Uterus (tissue), 2 donors: ENCODE data around the gene SUFU.

Experiments used
- POLR2A ChIP-seq, 2 donors: fragments of 450-650 bp; IDR thresholded peaks; one replicate each; pipeline ENCODE4 v1.6.1; 2016; ENCODE audit warnings: antibody characterized with exemption in 2 of 2, mild to moderate bottlenecking in 1 of 2, moderate library complexity in 1 of 2
- TF ChIP-seq, protein P1 (sequence below), 4 experiments: fragments of 200-600 bp in 2 of 4; fragments of 450-650 bp in 2 of 4; sonication (generic) in 2 of 4; IDR thresholded peaks; one replicate each; pipeline ENCODE4 v1.5.1; 2016 to 2019; ENCODE audit warnings: antibody characterized with exemption in 4 of 4, mild to moderate bottlenecking in 2 of 4, moderate library complexity in 1 of 4

DNA sequence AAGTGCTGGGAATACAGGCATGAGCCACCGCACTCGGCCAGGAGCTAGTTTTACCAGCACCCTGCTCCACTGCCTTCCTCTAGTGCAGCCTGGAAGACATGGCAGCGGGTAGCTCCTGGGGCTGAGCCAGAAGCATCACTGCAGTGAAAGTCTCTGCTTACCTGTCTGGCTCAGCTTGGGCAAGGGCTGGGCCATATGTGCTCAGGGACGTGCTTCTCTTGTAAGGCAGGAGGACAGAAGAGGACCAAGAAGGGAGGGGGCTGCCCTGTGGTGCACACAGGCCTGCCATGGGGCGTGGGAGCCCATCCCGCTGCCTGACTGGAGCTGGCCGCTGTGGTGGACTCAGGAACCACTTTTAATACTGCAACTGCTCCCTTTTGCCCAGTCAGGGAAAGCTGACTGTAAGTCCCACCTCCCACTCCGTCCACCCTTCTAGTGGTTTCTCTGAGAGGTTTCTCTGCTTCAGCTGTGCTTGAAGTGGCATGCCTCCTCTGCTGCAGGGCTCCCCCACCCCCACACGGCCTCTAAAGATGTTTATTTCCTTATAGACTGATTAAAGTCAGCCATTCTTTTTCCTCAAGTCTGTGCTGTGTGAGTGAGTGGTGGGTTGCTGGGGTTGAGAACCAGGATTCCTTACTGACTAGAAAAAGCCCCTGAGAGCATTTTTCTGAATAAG lies 27.2 kb upstream of the SUFU start:
- TF ChIP-seq, protein P1, sequence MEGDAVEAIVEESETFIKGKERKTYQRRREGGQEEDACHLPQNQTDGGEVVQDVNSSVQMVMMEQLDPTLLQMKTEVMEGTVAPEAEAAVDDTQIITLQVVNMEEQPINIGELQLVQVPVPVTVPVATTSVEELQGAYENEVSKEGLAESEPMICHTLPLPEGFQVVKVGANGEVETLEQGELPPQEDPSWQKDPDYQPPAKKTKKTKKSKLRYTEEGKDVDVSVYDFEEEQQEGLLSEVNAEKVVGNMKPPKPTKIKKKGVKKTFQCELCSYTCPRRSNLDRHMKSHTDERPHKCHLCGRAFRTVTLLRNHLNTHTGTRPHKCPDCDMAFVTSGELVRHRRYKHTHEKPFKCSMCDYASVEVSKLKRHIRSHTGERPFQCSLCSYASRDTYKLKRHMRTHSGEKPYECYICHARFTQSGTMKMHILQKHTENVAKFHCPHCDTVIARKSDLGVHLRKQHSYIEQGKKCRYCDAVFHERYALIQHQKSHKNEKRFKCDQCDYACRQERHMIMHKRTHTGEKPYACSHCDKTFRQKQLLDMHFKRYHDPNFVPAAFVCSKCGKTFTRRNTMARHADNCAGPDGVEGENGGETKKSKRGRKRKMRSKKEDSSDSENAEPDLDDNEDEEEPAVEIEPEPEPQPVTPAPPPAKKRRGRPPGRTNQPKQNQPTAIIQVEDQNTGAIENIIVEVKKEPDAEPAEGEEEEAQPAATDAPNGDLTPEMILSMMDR (IDR thresholded peaks at IDR 0.05) = no peak
- TF ChIP-seq POLR2A (IDR thresholded peaks at IDR 0.05) = no peak
